Measurements from ENCODE around the gene C14orf132.

DNA sequence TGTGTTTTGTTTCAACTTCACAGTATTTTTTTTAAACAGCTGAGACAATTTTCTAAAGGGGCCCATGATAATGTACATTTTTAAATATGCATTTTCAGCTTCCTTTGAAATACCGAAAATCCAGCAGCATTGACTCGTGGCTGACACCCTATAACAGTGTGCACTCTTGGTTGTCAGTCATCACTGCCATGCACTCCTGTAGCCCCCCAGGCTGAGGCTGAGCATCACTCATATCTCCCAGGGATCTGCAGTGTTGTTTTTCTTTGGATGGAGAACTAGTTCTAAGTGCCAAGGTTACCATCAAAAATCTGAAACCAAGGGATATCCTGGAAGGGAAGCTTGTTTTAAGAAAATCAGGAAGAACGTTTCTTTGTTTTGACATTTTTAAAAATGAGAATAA is 81.2 kb downstream of the C14orf132 start:
- TF ChIP-seq, protein P1, sequence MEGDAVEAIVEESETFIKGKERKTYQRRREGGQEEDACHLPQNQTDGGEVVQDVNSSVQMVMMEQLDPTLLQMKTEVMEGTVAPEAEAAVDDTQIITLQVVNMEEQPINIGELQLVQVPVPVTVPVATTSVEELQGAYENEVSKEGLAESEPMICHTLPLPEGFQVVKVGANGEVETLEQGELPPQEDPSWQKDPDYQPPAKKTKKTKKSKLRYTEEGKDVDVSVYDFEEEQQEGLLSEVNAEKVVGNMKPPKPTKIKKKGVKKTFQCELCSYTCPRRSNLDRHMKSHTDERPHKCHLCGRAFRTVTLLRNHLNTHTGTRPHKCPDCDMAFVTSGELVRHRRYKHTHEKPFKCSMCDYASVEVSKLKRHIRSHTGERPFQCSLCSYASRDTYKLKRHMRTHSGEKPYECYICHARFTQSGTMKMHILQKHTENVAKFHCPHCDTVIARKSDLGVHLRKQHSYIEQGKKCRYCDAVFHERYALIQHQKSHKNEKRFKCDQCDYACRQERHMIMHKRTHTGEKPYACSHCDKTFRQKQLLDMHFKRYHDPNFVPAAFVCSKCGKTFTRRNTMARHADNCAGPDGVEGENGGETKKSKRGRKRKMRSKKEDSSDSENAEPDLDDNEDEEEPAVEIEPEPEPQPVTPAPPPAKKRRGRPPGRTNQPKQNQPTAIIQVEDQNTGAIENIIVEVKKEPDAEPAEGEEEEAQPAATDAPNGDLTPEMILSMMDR (IDR thresholded peaks at IDR 0.05): no peak
- no peak for TF ChIP-seq POLR2A (IDR thresholded peaks at IDR 0.05)

Measured in Peyer's patch (tissue), 4 donors.